GM12874 (cell line): Measurements from ENCODE around the gene USH1G.

Source experiments
- TF ChIP-seq, protein P1 (sequence below): IDR thresholded peaks from 2 replicates; pipeline ENCODE4 v1.5.1; 2011; ENCODE audit warnings: low read depth, mild to moderate bottlenecking, control low read depth, low read length, moderate library complexity; ENCODE audit not compliant: insufficient read depth

Gene USH1G

DNA sequence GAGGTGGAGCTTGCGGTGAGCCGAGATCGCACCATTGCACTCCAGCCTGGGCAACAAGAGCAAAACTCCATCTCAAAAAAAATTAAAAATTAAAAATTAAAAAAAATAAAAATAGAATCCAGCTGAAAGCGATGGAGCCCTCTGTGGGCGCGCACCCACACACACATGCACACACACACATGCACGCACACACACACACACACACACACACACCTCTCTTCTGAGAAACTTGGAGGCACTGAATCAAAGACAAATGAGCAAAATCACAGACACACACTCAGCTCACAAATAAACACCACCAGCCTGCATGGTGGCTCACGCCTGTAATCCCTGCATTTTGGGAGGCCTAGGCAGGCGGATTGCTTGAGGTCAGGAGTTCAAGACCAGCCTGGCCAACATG is 20.0 kb downstream of the USH1G start:
- TF ChIP-seq, protein P1, sequence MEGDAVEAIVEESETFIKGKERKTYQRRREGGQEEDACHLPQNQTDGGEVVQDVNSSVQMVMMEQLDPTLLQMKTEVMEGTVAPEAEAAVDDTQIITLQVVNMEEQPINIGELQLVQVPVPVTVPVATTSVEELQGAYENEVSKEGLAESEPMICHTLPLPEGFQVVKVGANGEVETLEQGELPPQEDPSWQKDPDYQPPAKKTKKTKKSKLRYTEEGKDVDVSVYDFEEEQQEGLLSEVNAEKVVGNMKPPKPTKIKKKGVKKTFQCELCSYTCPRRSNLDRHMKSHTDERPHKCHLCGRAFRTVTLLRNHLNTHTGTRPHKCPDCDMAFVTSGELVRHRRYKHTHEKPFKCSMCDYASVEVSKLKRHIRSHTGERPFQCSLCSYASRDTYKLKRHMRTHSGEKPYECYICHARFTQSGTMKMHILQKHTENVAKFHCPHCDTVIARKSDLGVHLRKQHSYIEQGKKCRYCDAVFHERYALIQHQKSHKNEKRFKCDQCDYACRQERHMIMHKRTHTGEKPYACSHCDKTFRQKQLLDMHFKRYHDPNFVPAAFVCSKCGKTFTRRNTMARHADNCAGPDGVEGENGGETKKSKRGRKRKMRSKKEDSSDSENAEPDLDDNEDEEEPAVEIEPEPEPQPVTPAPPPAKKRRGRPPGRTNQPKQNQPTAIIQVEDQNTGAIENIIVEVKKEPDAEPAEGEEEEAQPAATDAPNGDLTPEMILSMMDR = no peak

DNA sequence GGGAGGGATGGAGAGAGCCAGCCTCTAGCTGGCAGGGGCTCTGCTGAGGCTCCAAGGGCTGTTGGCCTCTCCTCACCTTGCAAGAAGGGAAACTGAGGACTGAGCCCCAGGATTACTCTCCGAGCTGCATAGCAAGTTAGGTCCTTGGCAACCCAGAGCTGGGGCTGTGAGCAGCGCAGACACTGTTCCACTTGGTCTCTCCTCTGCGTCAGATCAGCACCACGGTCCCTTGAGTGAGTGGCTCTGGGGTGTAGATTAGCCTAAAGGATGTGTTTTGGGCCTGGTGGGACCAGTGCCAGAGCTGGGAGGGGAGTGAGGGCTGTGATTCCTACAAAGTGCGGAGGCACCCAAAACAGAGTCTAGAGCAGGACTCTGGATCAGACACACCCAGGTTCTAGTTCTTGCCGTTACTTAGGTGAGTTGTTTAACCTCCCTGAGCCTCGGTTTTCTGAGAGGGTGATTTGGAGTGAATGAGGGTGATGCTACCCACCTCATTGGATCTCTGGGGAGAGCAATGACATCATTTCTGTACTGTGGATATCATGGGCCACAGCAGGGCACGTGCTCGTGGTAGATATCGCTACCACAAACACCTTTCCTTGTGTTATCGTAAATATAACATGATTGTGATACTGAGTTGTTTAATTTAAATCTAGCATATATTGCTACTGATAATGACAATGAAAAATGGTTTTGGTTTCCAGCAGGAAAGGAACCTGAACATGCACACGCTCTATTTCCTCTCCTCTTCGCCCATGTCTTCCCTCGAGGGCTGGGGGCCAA is 21.5 kb downstream of the USH1G start:
- TF ChIP-seq, protein P1 = no peak

DNA sequence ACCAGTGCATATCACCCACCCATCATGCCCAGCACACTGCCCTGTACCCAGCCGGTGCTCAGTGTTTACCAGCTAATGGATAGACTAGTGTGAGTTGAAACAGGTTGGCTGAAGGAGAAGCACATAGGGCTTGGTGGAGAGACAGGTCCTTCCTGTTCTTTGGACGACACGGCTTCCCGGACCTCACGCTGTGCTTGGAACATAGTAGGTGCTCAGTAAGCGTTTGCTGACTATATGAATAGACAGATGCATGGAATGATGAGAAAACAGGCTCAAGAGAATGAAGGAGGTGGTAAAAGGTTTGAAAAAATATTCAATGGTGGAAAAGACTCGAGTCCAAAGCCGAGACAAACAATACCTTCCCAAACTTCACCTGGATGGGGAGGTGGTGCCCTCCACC is 22.8 kb downstream of the USH1G start:
- TF ChIP-seq, protein P1 = no peak

DNA sequence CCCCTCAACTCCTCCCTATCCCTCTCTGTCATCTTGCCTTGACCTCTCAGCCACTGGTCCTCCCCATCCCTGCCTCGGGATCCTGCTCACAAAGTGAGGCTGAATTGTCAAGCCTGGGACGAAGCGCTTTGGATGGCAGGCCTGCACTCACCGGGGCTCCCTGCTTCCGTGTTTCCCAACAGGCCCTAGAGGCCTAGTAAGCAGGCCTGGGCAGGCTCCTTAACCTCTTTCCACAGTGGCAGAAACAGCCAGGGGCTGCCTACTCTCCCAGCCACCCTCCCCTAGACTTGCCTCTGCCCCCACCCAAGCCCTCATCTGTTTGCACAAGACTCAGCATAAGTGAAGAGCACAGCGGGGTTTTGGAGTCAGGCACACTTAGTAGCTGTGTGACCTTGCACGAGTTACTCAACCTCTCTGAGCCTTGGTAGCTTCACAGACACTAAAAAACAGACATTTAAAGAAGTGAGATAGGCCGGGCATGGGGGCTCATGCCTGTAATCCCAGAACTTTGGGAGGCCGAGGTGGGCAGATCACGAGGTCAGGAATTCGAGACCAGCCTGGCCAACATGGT is 24.6 kb downstream of the USH1G start:
- TF ChIP-seq, protein P1 = no peak

DNA sequence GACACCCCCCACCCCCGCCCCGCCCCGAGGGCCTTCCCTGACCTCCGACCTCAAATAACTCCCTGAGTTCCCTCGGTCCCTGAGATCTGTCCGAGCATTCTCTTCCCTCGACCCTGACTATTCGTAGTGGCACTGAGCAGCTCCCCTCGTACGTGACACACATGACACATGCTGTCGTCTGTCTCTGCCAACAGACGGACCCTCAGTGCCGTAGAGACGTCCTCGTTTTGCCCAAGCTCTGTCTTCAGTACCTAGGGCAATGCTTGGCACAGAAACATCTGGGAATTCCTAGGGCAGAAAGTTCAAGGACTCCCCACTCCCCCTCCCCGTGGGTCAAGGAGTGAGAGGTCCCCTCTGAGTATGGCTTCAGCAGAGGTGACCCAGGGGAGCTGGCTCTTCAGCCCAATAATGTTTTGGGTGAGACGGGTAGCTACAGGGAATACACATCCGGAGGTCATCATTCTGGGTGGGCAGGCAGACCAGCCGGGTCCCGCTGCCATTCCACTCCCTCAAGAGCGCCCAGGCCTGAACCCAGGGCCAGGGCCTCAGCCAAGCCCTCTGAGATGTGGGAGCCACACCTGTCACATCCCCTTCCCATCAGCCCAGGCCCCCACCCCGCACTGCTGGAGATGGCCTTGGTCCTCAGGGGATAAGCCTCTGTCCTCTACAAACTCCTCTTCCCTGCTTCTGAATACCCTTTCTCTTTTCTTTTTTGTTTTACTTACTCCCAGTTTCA is 29.0 kb downstream of the USH1G start:
- TF ChIP-seq, protein P1 = no peak

DNA sequence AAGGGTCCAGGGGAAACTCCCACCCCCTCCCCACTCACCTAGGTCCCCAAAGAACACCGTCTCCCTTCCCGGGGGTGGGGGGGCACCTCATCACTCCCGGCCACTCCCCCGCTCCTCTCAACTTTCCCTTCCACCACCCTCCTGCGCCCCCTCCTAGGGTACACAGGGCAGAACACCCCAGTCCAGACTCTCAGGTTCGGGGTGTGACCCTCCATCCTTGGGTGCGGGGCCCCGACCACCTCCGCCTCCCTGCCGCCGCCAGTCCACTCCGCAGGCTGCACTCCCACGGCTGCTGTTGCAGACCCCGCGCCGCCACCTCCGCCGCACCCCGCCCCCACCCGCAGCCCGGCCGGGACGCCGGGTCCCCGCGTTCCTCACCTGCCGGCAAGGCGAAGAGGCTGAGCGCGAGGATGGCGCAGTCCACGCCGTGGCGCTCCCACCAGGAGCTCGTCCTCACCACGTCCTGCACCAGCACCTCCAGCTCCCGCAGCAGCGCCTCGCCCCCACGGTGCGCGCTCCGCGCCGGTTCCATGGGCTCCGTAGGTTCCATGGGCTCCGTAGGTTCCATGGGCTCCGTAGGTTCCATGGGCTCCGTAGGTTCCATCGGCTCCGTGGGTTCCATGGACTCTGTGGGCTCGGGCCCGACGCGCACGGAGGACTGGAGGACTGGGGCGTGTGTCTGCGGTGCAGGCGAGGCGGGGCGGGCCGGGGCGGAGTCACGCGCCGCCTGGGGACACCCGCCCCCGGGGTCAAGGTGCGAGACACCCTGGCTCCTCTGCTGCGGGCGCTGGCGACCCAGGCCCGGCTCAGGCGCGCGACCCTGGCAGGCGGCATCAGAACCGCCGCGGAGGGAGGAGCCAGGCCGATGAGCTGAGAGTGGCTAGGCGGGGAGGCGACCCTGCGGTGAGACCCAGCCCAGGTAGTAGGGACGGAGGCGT is 29.8 kb downstream of the USH1G start, which contains the start of gene FADS6:
FADS6 (minus strand) TSS at position 660 of the 938 bp plus-strand sequence; CDS start at position 622, 38 bp downstream.
- TF ChIP-seq, protein P1 = no peak
